Panc1 (cell line): ENCODE results near the gene FRK.

Source experiments
- CTCF ChIP-seq: fragments of 450-650 bp; IDR thresholded peaks from 2 replicates; pipeline ENCODE4 v1.5.1; 2017; ENCODE audit warnings: mild to moderate bottlenecking
- REST ChIP-seq, 2 experiments: IDR thresholded peaks; 2 replicates each; pipeline ENCODE4 v1.6.1; 2011 to 2012; ENCODE audit warnings: low read depth in 2 of 2, control low read depth in 1 of 2, low read length in 1 of 2, mild to moderate bottlenecking in 1 of 2, moderate library complexity in 1 of 2; ENCODE audit not compliant: insufficient read depth in 1 of 2

- TF ChIP-seq CTCF = no peak
- TF ChIP-seq REST (IDR thresholded peaks at IDR 0.05; ENCODE audit: insufficient read depth in 1 of 2, low read depth in 2 of 2, low read length in 1 of 2) = no peak
Measured at GRCh38 chr6:116003668-116004067, 57.0 kb downstream of the FRK start.
